ENCODE data around the gene TASP1. TPM values are rescaled to one million over a fixed set of nuclear protein-coding genes. Genes with fewer than 3 reads are reported as not detected.
A peak's percentile ranks its signal among the peaks of the same experiment; 100 is the strongest.

Gene TASP1
- total RNA-seq, 1 experiment from 2014 or later: 13.9 TPM

DNA sequence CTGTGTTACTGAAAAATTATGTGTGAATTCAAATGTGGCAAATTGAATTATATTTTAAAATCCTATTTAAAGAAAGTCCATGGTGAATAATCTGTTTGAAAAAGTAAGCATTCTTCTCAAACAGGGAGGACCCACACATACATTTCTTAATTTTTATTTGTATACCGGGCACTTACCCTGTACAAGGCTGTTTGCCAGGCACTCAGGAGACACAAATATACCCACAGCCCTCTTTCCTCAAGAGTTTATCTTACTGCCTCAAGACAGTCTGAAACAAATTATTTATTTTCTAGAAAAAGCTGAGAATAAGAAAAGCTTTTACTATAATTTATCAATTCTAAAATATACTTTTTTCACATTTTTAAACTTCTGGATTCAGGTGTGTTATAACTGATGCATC lies 114.4 kb downstream of the TASP1 start:
- BruUV-seq (replicated peaks): no TSS peak
- no peak overlapping the region for H3K4me3 ChIP-seq (ENCODE audit: low read length)
- peak overlapping the region; percentile 30; the same call in 1 of the 2 replicates for H3K27ac ChIP-seq (ENCODE audit: low read length)
- ChIA-PET POLR2A (ENCODE audit: unreplicated experiment) (no interaction called here), CTCF (no interaction called here)
- ATAC-seq: no peak
- H3K27me3 ChIP-seq (ENCODE audit: low read length): no peaks in the 10 kb centered on the region
- H2AFZ ChIP-seq (ENCODE audit: low read length): no peak overlapping the region
- no peaks in the 10 kb centered on the region for H3K9me2 ChIP-seq (replicated peaks; ENCODE audit: low read length)
- intact Hi-C loops (cut with micrococcal nuclease): no loop called here
- H3F3A ChIP-seq (ENCODE audit: low read length, unreplicated experiment): no peaks in the 10 kb centered on the region
- no peaks in the 10 kb centered on the region for H3K79me2 ChIP-seq (ENCODE audit: low read length)
- H4K20me1 ChIP-seq (ENCODE audit: low read length): no peaks in the 10 kb centered on the region
- H3K9me3 ChIP-seq (ENCODE audit: low read length): no peaks in the 10 kb centered on the region
- H3K9ac ChIP-seq (ENCODE audit: low read length): no peak overlapping the region
- no peak for TF ChIP-seq EZH2 (IDR thresholded peaks at IDR 0.05; ENCODE audit: low read length, unreplicated experiment)
- TF ChIP-seq, protein P1, sequence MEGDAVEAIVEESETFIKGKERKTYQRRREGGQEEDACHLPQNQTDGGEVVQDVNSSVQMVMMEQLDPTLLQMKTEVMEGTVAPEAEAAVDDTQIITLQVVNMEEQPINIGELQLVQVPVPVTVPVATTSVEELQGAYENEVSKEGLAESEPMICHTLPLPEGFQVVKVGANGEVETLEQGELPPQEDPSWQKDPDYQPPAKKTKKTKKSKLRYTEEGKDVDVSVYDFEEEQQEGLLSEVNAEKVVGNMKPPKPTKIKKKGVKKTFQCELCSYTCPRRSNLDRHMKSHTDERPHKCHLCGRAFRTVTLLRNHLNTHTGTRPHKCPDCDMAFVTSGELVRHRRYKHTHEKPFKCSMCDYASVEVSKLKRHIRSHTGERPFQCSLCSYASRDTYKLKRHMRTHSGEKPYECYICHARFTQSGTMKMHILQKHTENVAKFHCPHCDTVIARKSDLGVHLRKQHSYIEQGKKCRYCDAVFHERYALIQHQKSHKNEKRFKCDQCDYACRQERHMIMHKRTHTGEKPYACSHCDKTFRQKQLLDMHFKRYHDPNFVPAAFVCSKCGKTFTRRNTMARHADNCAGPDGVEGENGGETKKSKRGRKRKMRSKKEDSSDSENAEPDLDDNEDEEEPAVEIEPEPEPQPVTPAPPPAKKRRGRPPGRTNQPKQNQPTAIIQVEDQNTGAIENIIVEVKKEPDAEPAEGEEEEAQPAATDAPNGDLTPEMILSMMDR (conservative IDR thresholded peaks at IDR 0.05; ENCODE audit: low read depth, low read length): no peak
- TF ChIP-seq EZH2phosphoT487 (IDR thresholded peaks at IDR 0.05; ENCODE audit: borderline replicate concordance, low read length): no peak
- peaks cover 14% of the 10 kb centered on the region for H3K4me1 ChIP-seq (ENCODE audit: insufficient read depth, low read length)
- no peak for DNase-seq
- H3K36me3 ChIP-seq (ENCODE audit: low read depth, low read length): peaks cover 5% of the 10 kb centered on the region; the same call in 1 of the 2 replicates
- H3K4me2 ChIP-seq (ENCODE audit: low read length): no peak overlapping the region

DNA sequence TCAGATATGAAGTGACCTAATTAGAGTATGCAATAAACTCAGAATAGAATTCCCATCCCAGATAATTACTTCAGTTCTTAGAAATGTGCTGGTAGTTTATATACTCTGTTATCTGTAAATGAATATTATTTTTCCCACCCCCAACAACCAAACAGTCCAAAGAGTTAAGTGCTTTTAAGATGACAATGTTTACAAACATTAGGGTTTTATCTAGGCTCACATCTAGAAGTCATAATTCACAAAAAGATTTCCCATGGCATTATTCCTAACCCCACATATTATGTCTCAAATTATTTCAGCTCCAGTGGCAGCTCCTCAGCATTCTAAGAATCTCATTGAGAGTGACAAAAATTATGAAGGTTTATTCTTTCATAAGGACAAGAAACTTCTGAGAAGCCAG lies 120.9 kb downstream of the TASP1 start:
- peaks cover 11% of the 10 kb centered on the region for H3K36me3 ChIP-seq (ENCODE audit: low read depth, low read length)
- no peak overlapping the region for H3K4me2 ChIP-seq (ENCODE audit: low read length)
- H3K9me3 ChIP-seq (ENCODE audit: low read length): no peaks in the 10 kb centered on the region
- BruUV-seq (replicated peaks): no TSS peak
- H3K9me2 ChIP-seq (replicated peaks; ENCODE audit: low read length): no peaks in the 10 kb centered on the region
- no peak for ATAC-seq
- no peak overlapping the region for H2AFZ ChIP-seq (ENCODE audit: low read length)
- POLR2A ChIA-PET (ENCODE audit: unreplicated experiment): no interaction called here
- DNase-seq: no peak
- no peak overlapping the region for H3K9ac ChIP-seq (ENCODE audit: low read length)
- H3K4me1 ChIP-seq (ENCODE audit: insufficient read depth, low read length): no peaks in the 10 kb centered on the region
- H3K79me2 ChIP-seq (ENCODE audit: low read length): no peaks in the 10 kb centered on the region
- no peak overlapping the region for H3K4me3 ChIP-seq (ENCODE audit: low read length)
- intact Hi-C loops (cut with micrococcal nuclease): no loop called here
- no peaks in the 10 kb centered on the region for H3F3A ChIP-seq (ENCODE audit: low read length, unreplicated experiment)
- H3K27ac ChIP-seq (ENCODE audit: low read length): no peak overlapping the region
- CTCF ChIA-PET: no interaction called here
- no peaks in the 10 kb centered on the region for H4K20me1 ChIP-seq (ENCODE audit: low read length)
- H3K27me3 ChIP-seq (ENCODE audit: low read length): no peaks in the 10 kb centered on the region
- TF ChIP-seq EZH2 (IDR thresholded peaks at IDR 0.05; ENCODE audit: low read length, unreplicated experiment): no peak
- TF ChIP-seq EZH2phosphoT487 (IDR thresholded peaks at IDR 0.05; ENCODE audit: borderline replicate concordance, low read length): no peak
- TF ChIP-seq, protein P1 (conservative IDR thresholded peaks at IDR 0.05; ENCODE audit: low read depth, low read length): no peak

DNA sequence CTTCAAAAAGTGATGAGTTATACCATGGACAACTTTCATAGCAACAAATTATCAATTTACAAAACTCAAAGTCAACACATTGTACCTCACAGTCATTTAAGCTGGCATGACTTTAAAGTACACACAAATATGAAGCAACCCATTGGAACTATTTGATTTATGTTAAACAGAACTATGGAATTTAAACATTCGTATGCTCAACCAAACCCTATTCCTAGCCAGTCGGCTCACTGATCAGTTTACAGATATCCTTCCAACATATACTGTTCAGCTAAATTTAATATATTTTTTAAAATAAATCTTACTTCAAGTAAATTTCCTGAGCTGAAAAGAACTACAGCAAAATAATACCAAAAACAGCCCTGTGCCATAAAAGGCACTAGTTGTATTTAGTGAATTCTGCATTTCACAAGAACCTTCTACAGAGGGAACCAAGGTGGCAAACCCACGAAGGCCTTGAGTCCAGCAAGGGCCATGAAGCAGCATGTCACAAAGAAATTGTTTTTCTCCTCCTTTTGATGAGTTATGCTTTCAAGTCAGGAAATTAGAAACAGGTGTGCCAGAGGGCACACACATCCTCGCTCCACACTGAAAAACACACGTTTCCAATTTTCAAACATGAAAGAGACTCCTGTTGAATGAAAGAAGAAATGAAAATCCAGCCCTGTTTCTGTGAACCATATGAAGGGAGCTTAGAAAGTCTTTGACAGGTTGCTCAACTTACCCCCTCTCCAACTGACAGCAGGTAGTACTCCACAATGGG lies 122.8 kb downstream of the TASP1 start:
- H3K27ac ChIP-seq (ENCODE audit: low read length): no peak overlapping the region
- H3K36me3 ChIP-seq (ENCODE audit: low read depth, low read length): peaks cover 11% of the 10 kb centered on the region
- no peaks in the 10 kb centered on the region for H3K4me1 ChIP-seq (ENCODE audit: insufficient read depth, low read length)
- no peaks in the 10 kb centered on the region for H4K20me1 ChIP-seq (ENCODE audit: low read length)
- H3F3A ChIP-seq (ENCODE audit: low read length, unreplicated experiment): no peaks in the 10 kb centered on the region
- H3K9ac ChIP-seq (ENCODE audit: low read length): no peak overlapping the region
- ChIA-PET POLR2A (ENCODE audit: unreplicated experiment) (no interaction called here), CTCF (no interaction called here)
- H3K9me2 ChIP-seq (replicated peaks; ENCODE audit: low read length): no peaks in the 10 kb centered on the region
- no TSS peak for BruUV-seq (replicated peaks)
- ATAC-seq (no peak), DNase-seq (no peak)
- no peaks in the 10 kb centered on the region for H3K27me3 ChIP-seq (ENCODE audit: low read length)
- H3K4me2 ChIP-seq (ENCODE audit: low read length): no peak overlapping the region
- no peak for TF ChIP-seq EZH2phosphoT487 (IDR thresholded peaks at IDR 0.05; ENCODE audit: borderline replicate concordance, low read length)
- TF ChIP-seq EZH2 (IDR thresholded peaks at IDR 0.05; ENCODE audit: low read length, unreplicated experiment): no peak
- TF ChIP-seq, protein P1 (conservative IDR thresholded peaks at IDR 0.05; ENCODE audit: low read depth, low read length): no peak
- no peak overlapping the region for H3K4me3 ChIP-seq (ENCODE audit: low read length)
- no peaks in the 10 kb centered on the region for H3K9me3 ChIP-seq (ENCODE audit: low read length)
- no peaks in the 10 kb centered on the region for H3K79me2 ChIP-seq (ENCODE audit: low read length)
- intact Hi-C loops (cut with micrococcal nuclease): no loop called here
- H2AFZ ChIP-seq (ENCODE audit: low read length): no peak overlapping the region
